HUES6 (cell line): Measurements from ENCODE around the gene ATF6B.

ENCODE experiments used
- H3K27ac ChIP-seq: 2 replicates; pipeline ENCODE4 v1.7.0; 2013; ENCODE audit warnings: low read depth, mild to moderate bottlenecking, low read length, inconsistent platforms
- H3K27me3 ChIP-seq: 2 replicates; pipeline ENCODE4 v1.6.1; 2013; ENCODE audit warnings: low read length; ENCODE audit not compliant: control insufficient read depth, insufficient read depth
- H3K36me3 ChIP-seq: 2 replicates; pipeline ENCODE4 v1.6.1; 2013; ENCODE audit warnings: low read length; ENCODE audit not compliant: control insufficient read depth, insufficient read depth
- H3K4me1 ChIP-seq: 2 replicates; pipeline ENCODE4 v1.6.1; 2013; ENCODE audit warnings: low read length; ENCODE audit not compliant: control insufficient read depth, insufficient read depth
- H3K4me3 ChIP-seq: 2 replicates; pipeline ENCODE4 v1.5.1; 2013; ENCODE audit warnings: low read depth, low read length
- H3K9ac ChIP-seq: one replicate; pipeline ENCODE4 v1.6.1; 2013; ENCODE audit warnings: mild to moderate bottlenecking, low read length
- H3K9me3 ChIP-seq: 2 replicates; pipeline ENCODE4 v1.6.1; 2013; ENCODE audit warnings: low read depth, low read length; ENCODE audit not compliant: control insufficient read depth, insufficient read depth

ATF6B gene

DNA sequence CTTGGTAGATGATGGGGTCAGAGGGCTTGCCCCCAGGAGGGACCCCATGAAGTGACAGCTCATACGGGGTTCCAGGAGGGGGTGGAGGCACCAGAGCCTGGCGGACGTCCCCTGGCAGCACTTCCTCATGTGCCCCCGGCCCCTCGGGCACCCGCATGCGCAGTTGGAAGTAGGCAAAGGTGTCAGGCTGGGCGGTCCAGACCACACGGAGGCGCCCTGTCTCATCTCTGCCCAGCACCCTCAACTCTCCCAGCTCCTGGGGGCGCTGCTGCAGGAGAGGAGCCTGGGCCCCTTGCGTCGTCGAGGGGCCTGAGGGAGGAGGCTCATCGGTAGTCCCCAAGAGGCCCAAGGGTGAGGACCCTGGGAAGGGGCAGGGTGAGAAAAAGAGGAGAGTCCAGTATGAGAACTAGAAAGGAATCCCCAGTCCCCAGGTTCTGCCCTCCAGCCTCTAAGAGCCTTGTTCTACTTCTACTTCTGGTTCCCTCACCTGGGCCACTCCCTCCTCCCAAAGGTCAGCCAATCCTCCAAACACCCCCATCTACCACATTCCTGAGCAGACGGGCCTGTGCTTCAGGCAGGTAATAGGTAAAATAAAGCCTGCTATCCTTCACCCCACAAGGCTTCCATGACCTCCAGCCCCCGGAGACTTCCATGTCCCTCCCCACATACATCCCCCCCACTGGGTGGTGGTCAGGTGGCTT is 42.1 kb downstream of the ATF6B start:
- no peak overlapping the region for H3K27ac ChIP-seq
- H3K4me3 ChIP-seq = no peak overlapping the region
- peaks cover 11% of the 10 kb centered on the region; the same call in 1 of the 2 replicates for H3K4me1 ChIP-seq

DNA sequence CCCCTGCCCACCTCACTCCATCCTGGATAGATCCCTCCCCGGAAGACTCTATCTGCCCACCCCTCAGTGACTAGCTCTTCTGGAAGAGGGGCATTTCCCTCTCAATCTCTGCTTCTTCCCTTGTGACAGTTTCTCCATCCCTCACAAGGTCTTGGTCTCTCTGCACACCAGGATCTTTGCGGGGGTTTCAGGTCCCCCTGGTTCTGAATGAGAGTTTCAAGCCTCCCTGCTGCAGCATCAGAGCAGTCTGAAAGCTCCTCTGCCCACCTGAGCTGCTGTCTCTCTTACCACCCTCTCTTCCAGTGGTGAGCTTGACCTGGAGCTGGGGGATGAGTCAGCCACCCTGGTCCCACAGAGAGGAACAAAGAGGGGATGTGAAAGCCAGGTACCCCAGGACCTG is 43.3 kb downstream of the ATF6B start:
- Histone ChIP-seq H3K4me1 (peaks cover 14% of the 10 kb centered on the region; the same call in 1 of the 2 replicates), H3K27ac (no peak overlapping the region), H3K27me3 (peaks cover 21% of the 10 kb centered on the region), H3K9ac (no peak overlapping the region), H3K36me3 (no peaks in the 10 kb centered on the region), H3K9me3 (no peaks in the 10 kb centered on the region), H3K4me3 (no peak overlapping the region)

More for the DNA sequence above, 42.1 kb downstream of the ATF6B start:
- Histone ChIP-seq H3K9me3 (no peaks in the 10 kb centered on the region), H3K36me3 (no peaks in the 10 kb centered on the region), H3K27me3 (peaks cover 21% of the 10 kb centered on the region), H3K9ac (no peak overlapping the region)

DNA sequence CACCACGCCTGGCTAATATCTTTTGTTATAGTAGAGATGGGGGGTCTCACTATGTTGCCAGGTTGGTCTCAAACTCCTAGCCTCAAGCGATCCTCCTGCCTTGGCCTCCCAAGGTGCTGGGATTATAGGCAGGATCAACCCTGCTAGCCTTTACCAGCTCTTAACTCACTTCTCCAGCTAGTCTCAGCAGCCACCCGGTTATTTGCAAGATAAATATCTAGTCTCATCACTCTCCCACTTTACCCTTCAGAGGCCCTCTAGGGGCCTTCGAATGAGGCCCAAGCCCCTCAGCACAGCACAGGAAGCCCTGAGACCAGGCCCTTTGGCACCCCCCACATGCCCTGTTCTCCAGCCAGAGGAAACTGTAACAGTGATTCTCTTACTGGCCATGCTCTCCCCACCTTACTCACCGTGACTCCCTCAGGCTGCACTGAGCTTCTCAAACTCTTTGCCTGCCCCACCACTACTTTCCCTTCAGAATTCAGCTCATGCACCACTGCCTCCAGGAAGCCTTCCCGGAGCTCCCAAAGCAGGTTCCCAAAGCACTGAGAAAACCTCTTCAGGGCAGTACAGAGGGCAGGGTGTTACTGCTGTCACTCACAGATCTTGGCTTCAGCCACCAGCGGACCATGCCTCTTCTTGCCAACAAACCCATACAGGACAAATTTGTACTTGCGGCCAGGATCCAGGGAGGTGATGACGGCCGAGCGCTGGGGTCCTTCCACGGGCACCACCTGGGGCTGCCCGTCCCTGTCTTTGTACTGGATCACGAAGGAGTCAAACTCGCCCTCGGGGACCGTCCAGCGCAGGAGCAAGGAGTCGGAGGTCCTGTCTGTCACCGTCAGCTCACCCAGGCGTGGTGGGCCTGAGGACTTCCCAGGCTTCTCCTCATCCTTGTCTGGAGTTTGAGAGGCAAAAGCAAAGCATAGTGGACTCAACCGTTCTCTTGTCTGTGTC is 44.0 kb downstream of the ATF6B start:
- Histone ChIP-seq H3K27ac (no peak overlapping the region), H3K4me3 (no peak overlapping the region), H3K9ac (no peak overlapping the region), H3K27me3 (peaks cover 21% of the 10 kb centered on the region), H3K36me3 (no peaks in the 10 kb centered on the region), H3K9me3 (no peaks in the 10 kb centered on the region), H3K4me1 (peaks cover 17% of the 10 kb centered on the region; the same call in 1 of the 2 replicates)

DNA sequence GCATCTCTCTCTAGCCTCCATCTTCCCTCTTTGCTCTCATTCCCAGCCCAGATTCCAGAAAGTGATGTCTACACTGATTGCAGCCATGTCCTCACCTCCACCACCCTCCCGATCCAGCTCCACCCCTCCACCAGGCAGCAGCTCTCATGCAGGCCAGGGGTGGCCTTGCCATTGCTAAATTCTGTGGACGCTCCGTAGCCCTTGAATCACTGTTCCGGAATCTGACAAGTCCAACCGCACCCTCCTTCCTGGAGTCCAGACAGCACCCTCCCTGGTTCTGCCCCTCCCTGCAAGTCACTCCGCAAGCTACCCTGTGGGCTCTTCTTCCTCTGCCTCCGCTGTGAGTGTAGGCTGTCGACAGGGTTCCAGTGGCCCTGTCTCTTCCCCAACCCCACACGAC is 45.1 kb downstream of the ATF6B start:
- Histone ChIP-seq H3K27ac (no peak overlapping the region), H3K36me3 (no peaks in the 10 kb centered on the region), H3K27me3 (peaks cover 21% of the 10 kb centered on the region), H3K4me1 (peaks cover 17% of the 10 kb centered on the region; the same call in 1 of the 2 replicates), H3K9ac (no peak overlapping the region), H3K9me3 (no peaks in the 10 kb centered on the region), H3K4me3 (no peak overlapping the region)

DNA sequence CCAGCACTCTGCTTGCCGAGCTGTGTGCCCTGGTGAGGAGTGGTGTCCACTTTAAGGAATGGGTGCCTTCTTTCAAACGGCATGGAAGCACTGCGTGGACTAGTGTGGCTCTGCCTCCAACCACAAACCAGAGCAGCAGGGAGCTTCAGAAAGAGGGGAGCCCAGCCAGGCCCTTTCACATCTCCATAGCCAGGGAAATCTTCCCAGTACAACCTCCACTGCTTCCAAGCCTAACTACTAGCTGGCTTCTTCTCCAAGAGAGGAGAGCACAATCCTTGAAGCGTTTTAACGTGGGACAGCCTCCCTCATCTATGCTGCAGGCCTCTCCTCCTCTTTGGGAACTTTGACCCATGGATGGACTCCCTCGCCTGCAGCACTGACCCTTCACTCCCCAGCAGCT is 45.6 kb downstream of the ATF6B start:
- H3K9me3 ChIP-seq = no peaks in the 10 kb centered on the region
- peaks cover 17% of the 10 kb centered on the region; the same call in 1 of the 2 replicates for H3K4me1 ChIP-seq
- H3K36me3 ChIP-seq = no peaks in the 10 kb centered on the region
- peaks cover 21% of the 10 kb centered on the region for H3K27me3 ChIP-seq
- no peak overlapping the region for H3K4me3 ChIP-seq
- H3K27ac ChIP-seq = no peak overlapping the region
- no peak overlapping the region for H3K9ac ChIP-seq

DNA sequence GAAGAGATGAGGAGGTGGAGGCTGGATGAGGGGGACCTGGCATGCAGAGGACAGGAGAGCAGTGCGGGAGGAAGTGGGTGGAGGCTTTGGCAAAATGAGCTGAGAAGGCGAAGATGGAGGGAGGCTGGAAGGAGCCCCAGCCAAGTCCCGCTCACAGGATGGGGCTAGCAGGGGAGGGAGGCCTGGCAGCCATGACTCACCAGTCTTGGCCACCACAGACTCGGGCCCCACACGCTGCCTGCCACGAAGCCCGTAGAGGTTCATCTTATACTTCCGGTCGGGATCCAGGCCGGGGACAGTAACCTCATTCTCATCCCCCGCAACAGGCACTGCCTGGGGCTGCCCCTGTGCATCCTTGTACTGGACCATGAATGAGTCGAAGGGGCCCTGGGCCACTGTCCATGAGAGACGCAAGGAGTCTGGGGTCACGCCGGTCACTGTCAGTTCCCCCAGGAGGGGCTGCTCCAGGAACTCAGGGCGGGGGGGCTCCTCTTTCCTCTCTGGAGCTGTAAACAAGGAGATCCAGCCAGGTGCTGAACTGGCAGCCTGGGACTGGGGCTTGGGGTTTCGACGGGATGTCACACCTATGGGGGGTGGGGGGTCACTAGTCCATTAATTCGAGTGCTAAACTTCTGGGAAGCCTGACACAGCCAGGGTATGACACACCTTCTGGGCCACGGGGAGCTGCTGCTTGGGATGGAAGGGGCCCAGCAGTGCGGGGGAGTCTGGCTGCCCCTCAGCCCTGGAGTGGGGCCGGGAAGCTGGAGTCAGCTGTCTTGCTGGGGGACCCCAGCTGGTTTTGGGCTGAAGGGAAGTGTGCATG is 46.7 kb downstream of the ATF6B start:
- H3K4me3 ChIP-seq = no peak overlapping the region
- H3K36me3 ChIP-seq = no peaks in the 10 kb centered on the region
- H3K4me1 ChIP-seq = peaks cover 10% of the 10 kb centered on the region; the same call in 1 of the 2 replicates
- H3K9ac ChIP-seq = no peak overlapping the region
- no peaks in the 10 kb centered on the region for H3K9me3 ChIP-seq
- H3K27me3 ChIP-seq = peaks cover 11% of the 10 kb centered on the region
- no peak overlapping the region for H3K27ac ChIP-seq

DNA sequence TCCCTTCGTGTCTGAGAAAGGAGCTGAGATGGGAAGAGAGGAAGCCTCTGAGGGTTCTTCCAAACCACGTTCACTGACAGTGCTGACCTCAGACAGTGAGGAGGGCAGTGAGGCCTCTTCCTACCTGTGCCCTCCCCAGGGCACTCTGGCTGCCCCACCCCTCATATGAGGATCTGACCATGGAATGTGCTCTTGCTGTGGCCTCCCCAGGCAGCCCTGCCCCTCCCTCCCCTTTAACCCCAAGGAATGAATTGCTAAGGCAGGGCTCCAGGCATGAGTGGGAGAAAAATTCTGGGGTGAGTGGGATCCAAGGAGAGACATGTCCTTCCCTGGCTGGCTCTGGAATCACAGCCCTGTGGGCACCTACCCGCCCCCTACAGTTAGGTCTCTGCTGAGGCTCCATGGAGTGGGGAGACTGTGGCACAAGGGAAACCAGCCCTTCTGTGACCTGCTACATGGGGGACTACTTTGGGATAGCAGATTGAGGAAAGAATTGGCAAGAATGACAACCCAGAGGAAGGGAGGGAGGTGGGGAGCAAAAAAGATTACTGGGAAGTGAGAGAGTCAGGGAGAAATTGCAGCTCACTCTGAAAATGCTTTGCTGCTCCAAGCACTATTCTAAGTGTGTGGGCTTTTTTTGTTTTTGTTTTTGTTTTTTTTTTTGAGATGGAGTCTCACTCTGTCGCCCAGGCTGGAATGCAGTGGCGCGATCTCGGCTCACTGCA is 48.3 kb downstream of the ATF6B start:
- Histone ChIP-seq H3K27ac (no peak overlapping the region), H3K4me3 (no peak overlapping the region), H3K9ac (no peak overlapping the region), H3K4me1 (peaks cover 8% of the 10 kb centered on the region; the same call in 1 of the 2 replicates), H3K9me3 (no peaks in the 10 kb centered on the region), H3K36me3 (no peaks in the 10 kb centered on the region), H3K27me3 (peaks cover 3% of the 10 kb centered on the region; the same call in 1 of the 2 replicates)

DNA sequence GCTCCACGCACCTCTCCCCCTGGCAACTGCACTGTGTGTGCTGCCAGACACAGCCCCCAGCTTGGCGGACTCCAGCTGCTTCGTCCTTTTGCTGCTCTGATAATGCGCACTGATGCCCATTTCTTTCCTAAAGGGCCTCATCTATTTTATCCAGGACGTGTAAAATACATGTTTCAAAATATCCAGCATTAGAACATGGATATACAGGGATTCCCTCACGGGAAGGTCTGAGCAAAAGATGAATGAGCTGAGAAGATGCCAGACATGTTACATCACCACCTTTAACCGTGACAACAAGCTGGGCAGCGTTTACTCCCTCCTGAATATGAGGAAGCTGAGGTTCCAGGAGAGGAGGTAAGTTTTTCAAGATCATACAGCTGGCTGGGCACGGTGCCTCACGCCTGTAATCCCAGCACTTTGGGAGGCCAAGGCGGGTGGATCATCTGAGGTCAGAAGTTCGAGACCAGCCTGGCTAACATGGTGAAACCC is 51.7 kb downstream of the ATF6B start:
- no peak overlapping the region for H3K9ac ChIP-seq
- no peaks in the 10 kb centered on the region for H3K9me3 ChIP-seq
- H3K4me1 ChIP-seq = peaks cover 14% of the 10 kb centered on the region; the same call in 1 of the 2 replicates
- H3K27me3 ChIP-seq = no peaks in the 10 kb centered on the region
- no peaks in the 10 kb centered on the region for H3K36me3 ChIP-seq
- no peak overlapping the region for H3K4me3 ChIP-seq
- H3K27ac ChIP-seq = no peak overlapping the region

DNA sequence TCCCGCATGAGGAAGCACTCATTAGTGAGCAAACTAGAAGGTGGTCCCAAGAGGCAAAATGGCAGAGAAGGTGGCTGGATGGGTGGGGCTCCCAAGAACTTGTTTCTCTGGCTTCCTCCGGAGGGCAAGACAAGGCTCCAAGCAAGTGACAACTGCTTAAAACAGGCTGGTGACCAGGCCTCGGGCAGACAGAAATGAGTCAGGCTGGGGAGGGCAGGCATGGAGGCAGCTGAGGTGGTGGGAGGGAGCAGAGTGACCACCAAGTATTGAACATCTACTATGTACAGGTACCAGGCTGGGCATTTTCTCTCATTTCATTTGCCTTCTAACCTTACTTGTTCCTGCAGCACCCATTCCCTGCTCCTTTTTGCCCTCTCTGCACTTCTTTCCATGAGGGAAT is 52.3 kb downstream of the ATF6B start:
- Histone ChIP-seq H3K4me1 (peaks cover 15% of the 10 kb centered on the region; the same call in 1 of the 2 replicates), H3K27ac (no peak overlapping the region), H3K36me3 (no peaks in the 10 kb centered on the region), H3K27me3 (no peaks in the 10 kb centered on the region), H3K4me3 (no peak overlapping the region), H3K9ac (no peak overlapping the region), H3K9me3 (no peaks in the 10 kb centered on the region)

DNA sequence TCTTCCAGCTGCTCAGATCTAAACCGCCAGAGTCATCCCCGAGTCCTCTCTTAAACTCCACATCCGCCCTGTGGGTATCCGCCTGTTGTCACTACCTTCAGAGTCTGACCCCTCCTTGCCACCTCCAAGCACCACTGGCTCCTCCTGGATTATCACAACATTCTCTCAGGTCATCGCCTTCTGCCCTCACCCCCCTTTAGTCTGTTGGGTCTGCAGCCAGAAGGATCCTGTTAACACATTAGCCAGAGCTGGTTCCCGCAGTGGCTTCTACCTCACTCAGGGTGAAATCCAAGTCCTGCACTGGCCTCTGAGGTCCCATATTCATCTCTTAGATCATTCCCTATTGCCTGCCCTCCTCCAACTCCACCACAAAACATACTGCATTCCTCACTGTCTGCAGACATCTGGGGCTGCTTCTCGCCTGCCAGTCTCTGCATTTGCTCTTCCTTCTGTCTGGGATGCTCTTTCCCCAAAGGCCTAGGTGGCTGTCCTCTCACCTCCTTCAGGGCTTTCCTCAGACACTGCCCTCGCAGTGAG is 53.0 kb downstream of the ATF6B start:
- Histone ChIP-seq H3K4me1 (peaks cover 17% of the 10 kb centered on the region; the same call in 1 of the 2 replicates), H3K9ac (no peak overlapping the region), H3K9me3 (no peaks in the 10 kb centered on the region), H3K27ac (no peak overlapping the region), H3K27me3 (no peaks in the 10 kb centered on the region), H3K36me3 (no peaks in the 10 kb centered on the region), H3K4me3 (no peak overlapping the region)
